DOHH2 (cell line): Measurements from ENCODE around the gene KLK13.

Experiments used
- CTCF ChIP-seq: fragments of 200-600 bp; sonication (generic); IDR thresholded peaks from one replicate; pipeline ENCODE4 v1.5.1; 2014; ENCODE audit warnings: antibody characterized with exemption, mild to moderate bottlenecking, low read depth, low read length; ENCODE audit not compliant: poor library complexity, severe bottlenecking
- EZH2phosphoT487 ChIP-seq: fragments of 200-600 bp; sonication (generic); IDR thresholded peaks from 2 replicates; pipeline ENCODE4 v1.6.1; 2017; ENCODE audit warnings: borderline replicate concordance, mild to moderate bottlenecking, antibody characterized with exemption, low read length, moderate library complexity, mixed read lengths

GRCh38 chr19:51060336-51060735 lies 4.6 kb downstream of the KLK13 start:
- no peak for TF ChIP-seq CTCF
- TF ChIP-seq EZH2phosphoT487: no peak
